Measurements from ENCODE around the gene MIPEP.
"Not testable (repeated sequence)": the region's sequence is repeated elsewhere in the genome, so short reads cannot be mapped to it uniquely, and the experiment has no call there.

Gene MIPEP

DNA sequence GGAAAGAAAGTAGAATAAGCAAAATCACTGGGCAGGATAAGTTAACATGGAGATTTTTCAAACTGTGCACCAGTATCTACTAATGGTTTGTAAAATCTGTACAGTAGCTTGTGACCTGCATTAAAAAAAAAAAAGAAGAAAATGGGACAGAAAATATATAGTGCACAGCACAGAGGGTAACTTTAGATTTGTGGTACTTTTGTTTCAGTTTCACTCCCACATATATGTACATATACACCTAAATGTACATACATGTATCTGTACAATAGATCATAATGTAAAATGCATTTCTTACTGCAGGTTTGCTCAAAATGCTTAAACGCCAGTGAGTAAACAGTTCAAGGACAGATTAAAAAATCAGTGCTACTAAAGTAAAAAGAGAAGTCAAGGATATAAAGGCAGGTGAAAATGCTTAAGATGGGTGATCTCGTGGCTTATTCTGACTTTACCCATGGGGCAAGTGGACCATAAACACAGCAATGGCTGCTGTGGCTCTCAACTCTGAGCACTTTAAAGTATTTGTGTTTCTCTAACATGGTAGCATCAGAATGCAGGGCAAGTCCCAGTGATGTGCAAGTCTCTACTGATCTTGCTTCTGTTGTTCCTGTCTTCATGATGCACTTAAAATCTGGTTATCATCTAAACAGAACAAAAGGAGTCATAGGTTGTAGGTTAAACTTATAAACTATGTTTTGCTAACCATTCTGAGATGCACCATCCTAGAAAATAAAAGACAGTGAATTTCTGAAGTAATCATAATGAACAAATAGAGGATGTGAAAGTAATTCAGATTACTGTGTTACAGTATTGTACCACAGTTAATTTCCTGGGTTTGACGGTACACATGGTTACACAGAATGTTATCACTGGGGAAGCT lies 112.3 kb downstream of the MIPEP start:
- no peak for DNase-seq (ENCODE audit: low read depth)

DNA sequence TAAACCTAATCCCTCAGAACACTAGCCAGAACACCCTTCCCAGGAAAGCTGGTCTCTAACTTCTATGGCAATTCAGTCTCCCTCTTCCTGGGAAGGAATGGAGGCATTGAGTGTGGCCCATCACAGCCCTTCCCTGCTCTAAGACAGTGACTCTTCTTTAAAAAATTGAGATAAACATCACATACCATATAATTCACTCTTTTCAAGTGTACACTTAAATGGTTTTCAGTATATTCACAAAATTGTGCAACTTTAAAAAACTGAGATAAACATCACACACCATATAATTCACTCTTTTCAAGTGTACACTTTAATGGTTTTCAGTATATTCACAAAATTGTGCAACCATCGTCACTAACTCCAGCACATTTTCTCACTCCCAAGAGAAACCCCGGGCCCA lies 116.5 kb downstream of the MIPEP start:
- no peak for DNase-seq (ENCODE audit: low read depth)

DNA sequence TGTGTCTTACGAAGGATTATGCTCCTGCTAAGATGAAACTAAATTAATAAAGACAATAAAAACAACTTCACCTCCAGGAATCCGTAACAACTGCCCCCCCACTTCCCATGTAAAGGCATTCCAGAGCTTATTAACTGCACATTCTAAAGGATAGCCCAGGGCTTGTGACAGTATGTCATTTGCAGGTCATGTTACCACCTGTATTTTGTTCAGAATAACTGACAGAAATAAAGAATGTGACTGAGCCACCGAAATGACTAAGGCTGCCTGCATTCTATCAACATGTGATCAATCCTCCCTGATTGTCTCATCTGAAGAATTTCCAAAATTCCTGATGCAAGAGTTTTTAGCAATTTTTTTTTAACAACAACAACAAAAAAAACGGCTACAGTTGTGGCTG lies 117.2 kb downstream of the MIPEP start:
- DNase-seq (ENCODE audit: low read depth) = no peak

GRCh38 chr13:23771552-23771951 lies 117.6 kb downstream of the MIPEP start:
- no peak for DNase-seq (ENCODE audit: low read depth)

DNA sequence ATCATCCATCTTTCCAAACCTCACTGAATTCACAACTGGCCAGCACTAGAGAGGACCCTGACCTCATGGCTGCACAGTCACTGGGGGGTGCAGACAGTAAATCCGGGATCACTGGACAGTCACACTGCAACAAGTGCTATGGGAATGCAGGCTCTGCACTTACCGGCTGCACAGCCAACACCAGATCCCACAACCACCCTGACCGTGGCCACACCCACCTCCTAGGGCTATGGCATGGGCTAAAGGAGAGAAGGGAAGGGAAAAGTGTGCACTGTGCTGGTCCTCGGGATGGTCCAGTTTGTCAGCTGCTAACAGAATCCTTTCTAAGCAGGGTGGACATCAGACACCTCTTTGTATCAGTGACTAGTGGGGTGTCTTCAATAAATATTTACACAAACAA lies 118.2 kb downstream of the MIPEP start:
- DNase-seq (ENCODE audit: low read depth) = no peak

DNA sequence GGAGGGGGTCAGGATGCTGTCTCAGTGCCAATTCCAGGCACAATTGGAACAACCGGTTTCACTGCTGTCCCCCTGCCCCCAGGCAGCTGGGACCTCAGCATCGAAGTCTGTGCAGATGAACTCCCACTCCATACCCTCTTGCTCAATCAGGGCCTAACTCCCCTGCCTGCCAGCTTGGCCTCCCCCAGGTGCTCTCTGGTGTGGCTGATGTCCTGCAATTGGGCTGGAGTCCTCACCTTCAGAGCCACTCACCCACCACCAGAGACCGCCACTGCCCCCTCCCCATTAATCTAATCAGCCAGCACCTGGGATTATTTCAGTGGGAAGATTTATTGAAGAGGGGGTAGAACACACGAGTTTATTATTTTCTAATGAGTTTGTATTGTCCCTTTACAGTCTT lies 118.8 kb downstream of the MIPEP start:
- DNase-seq (ENCODE audit: low read depth) = no peak

GRCh38 chr13:23769401-23769800 lies 119.8 kb downstream of the MIPEP start:
- DNase-seq (ENCODE audit: low read depth) = no peak

DNA sequence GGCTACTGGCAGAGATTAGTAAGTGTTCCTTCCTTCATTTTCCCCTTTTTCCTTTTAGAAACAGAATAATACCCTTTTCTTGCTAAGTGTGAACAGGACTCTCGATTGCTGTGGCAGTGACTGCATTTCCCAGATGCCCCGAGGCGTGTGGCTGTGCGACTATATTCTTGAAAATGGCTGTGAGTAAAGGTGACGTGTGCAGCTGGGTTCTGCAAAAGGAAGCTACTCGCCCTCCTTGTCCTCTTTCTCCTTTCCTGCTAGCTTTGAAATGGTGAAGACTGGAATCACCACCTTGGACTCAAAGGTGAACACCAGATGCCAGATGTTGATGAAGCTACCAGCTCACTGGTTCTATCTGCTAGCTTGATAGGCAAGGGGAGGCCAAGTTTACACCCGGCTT lies 121.4 kb downstream of the MIPEP start:
- DNase-seq (ENCODE audit: low read depth) = no peak

DNA sequence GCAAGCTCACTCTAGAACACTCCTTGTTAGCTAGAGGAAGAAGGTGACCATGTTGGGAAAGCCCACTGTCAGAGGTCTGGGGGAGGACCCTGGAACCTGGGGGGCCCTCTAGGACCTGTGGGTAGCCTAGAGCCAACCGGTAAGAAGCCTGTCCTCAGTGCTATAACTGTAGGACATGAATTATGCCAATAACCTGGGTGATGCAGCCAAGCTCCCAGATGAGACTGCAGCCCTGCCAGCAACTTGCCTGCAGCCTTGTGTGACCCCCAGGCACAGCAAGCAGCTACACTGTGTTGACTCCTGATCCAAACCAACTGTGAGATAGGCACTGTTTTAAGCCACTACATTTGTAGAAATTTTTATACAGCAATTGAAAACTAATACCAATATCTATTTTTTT lies 122.3 kb downstream of the MIPEP start:
- no peak for DNase-seq (ENCODE audit: low read depth)

GRCh38 chr13:23766283-23766682 lies 122.9 kb downstream of the MIPEP start:
- no peak for DNase-seq (ENCODE audit: low read depth)

- DNase-seq (ENCODE audit: low read depth) = no peak
These were observed 123.7 kb downstream of the MIPEP start for GRCh38 chr13:23765531-23765930.

DNA sequence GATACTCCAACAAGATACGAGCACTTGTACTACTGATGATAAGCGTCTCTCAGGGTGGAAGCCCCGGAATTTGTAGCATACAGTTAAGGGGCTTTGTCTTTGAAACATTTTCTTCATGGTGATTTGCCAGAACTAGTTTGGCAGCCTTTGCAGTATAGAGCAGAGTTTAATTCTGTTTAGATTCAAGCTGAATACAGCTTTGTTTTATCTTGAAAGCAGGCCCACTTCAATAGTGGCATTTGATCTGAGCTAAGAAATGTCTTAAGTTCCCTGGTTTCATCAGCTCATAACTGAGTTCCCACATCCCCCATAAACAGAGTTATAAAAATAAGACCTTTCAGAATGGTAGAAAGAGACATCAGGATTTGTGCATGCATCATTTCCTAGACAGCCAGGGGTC lies 125.9 kb downstream of the MIPEP start:
- DNase-seq (ENCODE audit: low read depth) = no peak

- not testable (repeated sequence) for DNase-seq (ENCODE audit: low read depth)
These were observed 127.4 kb downstream of the MIPEP start for GRCh38 chr13:23761760-23762159.

DNA sequence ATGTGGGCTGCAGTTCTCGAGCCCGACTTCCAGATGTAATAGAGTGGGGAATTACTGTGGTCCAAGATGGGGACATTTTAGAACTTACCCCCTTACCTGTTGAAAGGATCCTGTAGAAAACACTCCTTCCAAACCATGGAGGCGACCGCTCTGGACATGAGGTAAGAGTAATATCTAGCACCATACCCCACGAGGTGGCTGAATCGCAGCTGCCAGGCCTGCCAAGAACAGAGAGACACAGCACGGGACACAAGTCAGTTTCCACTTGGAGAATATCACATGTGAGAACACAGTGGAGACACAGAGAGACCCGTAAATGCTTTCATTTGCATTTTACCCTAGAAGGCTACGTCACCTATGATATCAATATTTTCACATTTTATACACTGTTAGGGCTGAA lies 129.2 kb downstream of the MIPEP start:
- DNase-seq (ENCODE audit: low read depth) = no peak

DNA sequence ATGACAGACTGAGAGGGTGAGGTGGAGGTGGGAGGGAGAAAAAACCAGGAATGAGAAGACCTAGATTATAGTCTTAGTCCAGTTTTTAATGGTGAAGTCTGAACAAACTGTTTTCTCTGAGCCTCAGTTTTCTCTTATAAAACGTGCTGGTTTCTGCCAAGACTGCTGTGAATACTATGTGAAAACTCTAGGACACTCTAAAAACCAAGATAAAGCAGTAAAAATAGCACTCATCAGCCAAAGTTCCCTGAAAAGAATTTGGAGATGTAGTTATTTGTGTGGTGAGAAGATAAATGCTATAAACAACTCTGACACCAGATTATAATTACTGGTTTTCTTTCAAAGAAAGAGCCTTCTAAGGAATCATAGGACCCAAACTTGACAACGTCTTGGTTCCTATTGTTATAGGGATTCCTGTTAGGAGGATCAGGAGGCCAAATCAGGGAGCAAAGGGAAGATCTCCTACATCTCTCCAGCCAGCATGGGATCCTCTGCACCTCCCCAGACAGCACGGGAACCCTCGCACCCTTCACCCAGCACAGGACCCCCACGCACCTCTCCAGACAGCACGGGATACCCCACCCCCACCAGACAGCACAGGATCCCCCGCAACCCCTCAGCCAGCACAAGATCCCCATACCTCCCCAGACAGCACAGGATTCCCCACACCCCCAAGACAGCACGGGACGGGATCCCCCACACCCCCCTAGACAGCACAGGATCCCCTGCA lies 130.2 kb downstream of the MIPEP start:
- DNase-seq (ENCODE audit: low read depth) = no peak

DNA sequence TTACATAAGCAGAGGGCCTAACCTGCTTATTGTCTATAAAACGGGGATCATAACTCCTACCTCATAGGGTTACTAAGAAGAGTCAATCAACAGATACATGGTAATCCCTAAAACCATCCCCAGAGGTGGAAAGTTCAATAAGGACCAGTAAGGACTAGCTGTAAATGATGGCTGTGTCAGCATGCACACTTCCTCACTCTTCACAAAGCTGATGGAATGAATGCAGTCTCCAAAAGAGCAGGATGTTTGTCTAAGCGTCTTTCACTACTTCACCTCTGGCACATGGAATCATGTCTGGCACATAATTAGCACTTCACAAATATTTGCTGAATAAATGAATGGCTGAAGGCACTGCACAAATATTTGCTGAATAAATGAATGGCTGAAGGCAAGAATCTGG lies 134.2 kb downstream of the MIPEP start:
- no peak for DNase-seq (ENCODE audit: low read depth)

- no peak for DNase-seq (ENCODE audit: low read depth)
These were observed 134.7 kb downstream of the MIPEP start for GRCh38 chr13:23754506-23754905.

DNA sequence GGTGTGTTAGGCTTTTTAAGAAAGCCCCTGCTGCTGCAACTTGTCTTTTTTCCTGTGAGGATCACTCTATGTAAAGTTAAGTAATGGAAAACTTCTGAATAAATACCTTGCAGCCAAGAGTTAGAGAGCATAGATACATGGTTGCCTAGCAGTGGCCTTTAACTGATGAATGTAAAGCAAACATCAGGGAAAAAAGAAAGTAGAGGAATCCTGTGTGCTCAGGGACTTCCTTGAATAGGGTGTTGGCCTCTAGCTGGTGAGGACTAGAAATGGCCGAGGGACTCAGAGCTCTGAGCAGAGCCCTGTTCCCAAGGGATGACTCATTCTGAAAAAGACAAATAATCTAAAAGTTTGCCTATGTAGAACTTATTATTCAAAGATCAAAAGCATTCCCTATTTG lies 135.7 kb downstream of the MIPEP start:
- DNase-seq (ENCODE audit: low read depth) = no peak

GRCh38 chr13:23752111-23753001 lies 136.8 kb downstream of the MIPEP start:
- DNase-seq (ENCODE audit: low read depth) = no peak

DNA sequence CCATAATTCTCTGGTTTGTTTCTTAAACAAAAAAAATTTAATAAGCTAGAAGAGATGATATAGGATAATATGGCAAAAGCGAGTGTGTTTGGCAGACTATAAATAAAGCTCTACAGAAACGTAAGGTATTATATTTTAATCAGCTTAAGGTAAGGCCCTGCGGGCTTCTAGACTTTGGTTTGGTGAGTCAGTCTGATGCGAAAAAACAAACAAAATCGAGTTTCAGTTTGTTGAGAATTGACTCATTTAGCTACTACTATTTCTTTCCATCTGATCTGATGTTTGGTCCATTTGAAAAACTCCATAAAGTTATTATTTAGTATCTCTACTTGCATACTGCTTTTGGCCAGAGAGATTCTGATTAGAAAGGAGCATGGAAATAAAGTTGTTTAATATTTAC lies 138.0 kb downstream of the MIPEP start:
- DNase-seq (ENCODE audit: low read depth) = no peak

GRCh38 chr13:23750383-23751121 lies 138.6 kb downstream of the MIPEP start:
- DNase-seq (ENCODE audit: low read depth) = no peak

Measured in CMK (cell line).